Fibroblast of skin of abdomen (primary cell): Measurements from ENCODE around the gene CAMK2G.

Experiments used
- DNase-seq: peaks from one replicate; pipeline ENCODE4 v3.0.0-alpha.2; 2013

The CAMK2G gene

DNA sequence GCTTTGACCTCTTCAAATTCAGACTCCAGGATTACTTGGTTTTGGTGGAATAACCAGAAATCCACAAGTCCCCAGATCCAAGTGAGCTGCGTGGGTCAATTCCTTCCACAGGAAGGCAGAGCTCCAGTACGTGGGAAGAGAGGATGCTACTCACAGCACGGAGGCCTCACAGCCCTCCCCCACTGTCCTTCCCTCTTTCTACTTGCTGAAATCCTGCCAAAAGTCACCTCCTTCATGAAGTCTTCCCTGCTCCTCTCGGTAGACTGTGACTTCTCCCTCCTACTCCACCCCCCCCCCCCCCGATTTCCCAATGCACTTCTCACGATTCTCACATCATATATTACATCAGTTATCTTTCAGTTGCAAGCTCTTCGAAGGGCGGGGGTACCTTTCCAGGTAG is 12.3 kb downstream of the CAMK2G start:
- DNase-seq: no peak

GRCh38 chr10:73859784-73860491 is 14.4 kb downstream of the CAMK2G start:
- no peak for DNase-seq

GRCh38 chr10:73859428-73859783 is 14.9 kb downstream of the CAMK2G start:
- no peak for DNase-seq

- no peak for DNase-seq
Measured at GRCh38 chr10:73858750-73859427, 15.5 kb downstream of the CAMK2G start.

DNA sequence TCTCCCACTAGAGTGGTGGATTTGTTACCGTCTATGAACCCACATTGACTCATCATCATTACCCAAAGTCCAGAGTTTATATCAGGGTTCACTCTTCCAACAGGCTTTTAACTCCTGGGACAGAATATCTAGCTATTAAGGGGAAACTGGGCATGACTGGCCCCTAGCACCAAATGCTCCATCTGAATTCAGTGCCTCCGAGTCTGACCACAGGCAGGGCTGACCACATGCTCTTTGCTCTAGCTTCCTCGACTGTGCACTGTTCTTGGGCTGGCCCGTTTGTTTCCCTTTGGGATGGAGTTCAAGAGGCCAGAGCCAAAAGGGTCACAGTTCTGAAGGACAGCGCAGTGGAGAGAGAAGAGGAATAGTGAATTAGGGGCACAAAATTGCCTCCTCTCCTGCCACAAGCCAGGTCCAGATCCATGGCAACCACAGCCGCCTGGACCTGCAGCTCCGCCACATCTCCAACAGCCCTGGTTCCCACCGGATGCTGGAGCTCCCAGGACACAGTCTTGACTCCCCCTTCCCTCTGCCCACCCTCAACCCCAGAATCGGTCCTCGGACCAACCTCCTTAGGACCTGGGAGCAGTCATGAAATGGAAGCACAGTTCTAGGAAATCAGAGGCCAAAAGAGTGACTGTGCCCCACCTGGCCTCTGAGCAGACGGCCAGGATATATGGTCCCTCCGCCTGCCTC is 16.2 kb downstream of the CAMK2G start:
- no peak for DNase-seq

DNA sequence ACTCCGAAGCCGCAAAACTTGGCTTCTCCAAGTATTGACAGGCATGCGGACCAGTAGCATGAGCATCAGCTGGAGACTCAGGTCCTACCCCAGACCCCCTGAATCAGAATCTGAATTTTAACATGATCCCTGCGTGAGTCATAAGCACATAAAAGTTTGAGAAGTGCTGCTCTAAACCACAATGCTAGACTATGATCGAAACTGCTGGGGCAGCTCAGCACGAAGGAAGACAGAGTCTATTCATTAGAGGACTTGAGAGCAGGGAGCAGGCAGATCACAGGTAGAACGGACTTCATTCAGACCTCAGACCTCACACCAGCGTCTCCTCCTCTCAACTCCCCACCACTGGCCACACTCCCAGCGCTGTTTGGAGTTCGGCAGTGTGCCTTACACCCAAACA is 16.9 kb downstream of the CAMK2G start:
- peak; percentile 59 for DNase-seq

DNA sequence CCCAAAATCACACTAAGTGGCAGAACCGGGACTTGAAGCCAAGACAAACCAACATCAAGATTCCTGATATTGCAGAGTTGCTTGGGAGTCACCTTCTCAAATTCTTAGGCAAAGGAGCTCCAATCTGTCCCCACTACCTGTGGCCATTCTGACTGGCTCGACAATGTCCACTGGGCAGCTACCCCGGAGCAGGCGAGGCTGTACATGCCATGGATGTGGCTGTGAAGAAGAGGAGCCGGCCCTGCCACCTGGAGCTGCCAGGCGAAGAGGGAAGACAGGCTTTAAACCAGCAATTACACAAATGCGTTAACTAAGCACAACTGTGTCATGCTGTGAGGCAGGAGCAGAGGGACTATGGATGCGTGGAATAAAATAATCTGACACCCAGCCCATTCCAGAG is 18.1 kb downstream of the CAMK2G start:
- no peak for DNase-seq

DNA sequence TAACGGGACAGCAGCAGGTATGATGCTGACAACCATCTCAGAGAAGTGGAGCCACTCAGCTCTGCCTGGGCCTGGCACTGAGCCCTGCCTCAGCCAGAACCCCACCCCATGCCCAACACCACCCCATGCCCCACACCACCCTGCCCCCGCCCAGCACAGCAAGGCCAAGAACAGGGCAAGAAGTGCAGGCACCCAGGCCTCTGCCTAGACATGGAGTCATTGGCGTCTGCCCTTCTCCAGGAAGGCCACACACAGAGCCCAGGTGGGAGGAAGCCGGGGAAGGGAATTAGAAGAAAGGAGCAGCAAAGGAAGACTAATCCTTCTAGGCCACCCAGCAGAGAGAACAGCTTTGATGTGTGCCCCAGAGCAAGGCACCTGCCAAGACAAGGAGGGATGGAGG is 18.9 kb downstream of the CAMK2G start:
- no peak for DNase-seq

DNA sequence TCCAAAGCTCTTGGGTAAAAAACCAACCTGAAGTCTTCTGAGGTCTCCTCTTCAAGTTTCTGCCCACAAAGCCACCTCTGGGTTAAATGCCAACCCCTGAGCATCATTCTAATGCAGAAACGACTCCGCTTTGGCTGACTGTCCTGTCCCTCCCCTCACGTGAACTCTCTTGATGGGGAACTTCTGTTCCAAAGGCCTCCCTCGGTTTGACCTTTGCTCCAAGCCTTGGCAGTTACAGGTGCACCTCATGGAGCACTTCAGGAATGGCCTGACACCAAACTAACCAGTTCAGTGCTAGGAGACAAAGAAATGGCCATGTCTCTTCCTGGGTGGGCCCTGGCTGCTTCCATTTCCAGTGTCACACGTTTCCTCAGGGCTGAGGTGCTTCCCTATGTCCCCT is 20.0 kb downstream of the CAMK2G start:
- DNase-seq: no peak

DNA sequence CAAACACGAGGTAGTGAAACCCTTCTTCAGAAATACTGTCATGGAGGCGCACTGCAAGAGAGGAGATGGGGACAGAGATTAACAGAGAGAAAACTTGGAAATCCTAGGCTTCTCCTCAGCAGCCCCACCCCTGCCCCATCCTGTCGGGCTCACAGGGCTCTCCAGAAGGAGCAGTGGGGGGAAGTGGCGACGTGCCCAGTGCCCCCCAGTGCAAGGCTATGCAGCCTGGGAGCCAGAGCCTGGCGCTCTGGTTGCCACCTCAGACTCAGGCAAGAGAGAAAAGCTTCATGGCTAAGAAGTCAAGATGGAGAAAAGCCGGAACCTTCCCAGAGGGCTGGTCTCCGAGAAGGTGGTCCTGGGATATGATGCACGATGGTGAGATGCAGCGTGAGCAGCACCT is 21.2 kb downstream of the CAMK2G start:
- no peak for DNase-seq

DNA sequence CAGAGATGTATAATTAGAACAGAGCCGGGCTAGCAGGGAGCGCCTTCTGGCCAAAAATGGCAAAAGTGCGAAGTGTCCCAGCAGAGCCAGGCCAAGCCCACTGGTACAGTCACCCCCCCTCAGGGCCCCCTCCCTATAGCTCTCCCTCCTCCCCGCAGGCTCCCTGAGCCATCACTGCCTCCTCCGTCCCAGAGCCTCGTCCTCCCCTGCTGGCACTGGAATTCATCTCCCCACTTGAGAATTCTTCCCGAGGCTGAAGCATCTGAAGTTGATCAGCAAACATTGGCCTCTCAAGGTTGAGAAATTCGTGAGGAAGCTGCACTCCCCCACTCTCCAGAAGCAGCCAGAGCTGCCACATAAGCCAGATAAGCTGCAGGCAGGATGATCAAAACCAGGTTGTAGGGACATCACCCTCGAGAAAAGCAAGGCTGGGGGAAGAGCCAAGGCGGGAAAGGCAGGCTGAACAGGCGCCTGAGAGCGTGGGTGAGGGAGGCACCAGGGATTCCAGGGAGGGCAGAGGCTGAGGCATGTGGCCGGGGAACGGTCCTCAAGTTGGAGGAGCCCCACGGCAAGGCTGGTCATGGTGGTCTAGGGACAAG is 23.4 kb downstream of the CAMK2G start:
- peak; percentile 95 for DNase-seq

GRCh38 chr10:73850211-73850610 is 24.1 kb downstream of the CAMK2G start:
- no peak for DNase-seq

GRCh38 chr10:73848821-73849489 is 25.4 kb downstream of the CAMK2G start:
- DNase-seq: peak; percentile 77

GRCh38 chr10:73847031-73847430 is 27.3 kb downstream of the CAMK2G start:
- DNase-seq: no peak

DNA sequence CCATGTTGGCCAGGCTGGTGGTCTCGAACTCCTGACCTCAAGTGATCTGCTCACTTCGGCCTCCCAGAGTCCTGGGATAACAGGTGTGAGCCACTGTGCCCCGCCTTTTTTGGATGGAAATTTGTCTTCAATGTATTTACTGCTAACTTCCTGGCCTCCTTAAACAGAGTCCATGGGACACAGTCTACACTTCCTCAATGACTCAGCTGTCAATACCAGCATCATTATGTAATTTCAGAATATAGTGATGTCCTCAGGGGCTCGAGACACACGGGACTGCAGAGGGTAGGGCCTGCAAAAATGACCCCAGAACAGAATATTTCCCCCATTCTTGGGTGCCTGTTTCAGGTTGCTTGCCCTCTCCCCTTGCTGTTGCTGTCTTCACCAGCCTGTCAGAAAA is 31.1 kb downstream of the CAMK2G start:
- DNase-seq: no peak

DNA sequence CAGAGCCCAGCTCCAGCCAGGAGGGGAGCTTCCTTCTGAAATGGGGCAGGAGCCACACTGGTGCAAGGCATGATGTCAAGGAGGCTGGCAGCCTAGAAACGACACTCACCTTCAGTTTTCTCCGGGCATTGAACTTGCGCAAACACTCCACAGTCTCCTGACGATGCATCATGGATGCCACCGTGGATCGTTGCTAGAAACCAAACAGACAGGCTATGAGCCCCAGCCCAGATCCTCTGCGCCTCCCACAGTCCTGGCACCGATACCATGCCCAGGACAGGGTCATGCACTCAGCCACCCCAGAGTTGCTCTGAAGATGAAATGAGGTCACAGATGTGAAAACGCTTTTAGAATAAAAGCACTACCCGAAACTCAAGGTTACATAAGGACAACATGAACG is 32.0 kb downstream of the CAMK2G start:
- DNase-seq: no peak

DNA sequence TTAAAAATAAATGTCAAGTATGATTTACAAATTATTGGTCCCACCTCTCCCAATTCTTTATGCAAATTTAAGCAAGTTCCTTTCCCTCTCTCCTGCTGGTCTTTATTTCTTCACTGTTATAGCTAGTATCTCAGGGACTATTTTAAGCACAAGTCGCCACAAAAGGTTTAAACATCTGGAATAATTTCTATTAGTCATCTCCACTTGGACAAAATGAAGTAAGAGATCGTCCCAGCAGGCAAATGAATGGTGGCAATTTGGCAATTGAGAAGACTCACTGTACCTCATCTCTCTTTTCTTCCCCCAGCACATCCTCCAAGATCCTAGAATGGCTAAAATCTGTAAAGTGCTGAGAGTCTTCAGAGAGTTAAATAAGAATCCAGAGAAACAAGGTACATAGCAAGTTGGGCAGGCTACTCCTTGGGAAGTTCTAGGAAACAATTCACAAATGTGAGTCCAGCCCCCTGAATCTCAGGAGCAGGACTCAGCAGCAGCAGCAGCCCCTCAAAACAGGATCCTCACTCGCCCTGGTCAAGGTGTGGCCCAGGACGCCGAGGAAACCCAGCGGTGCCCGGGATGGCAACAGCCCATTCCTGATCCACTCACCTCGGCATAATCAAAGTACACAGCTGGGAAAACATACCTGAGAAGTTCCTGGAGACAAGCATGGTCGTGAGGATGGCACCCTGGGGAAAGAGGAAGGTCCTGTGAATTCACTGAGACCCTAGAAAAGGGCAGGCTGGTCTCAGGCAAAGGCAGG is 32.6 kb downstream of the CAMK2G start:
- peak; percentile 25 for DNase-seq

GRCh38 chr10:73841061-73841421 is 33.3 kb downstream of the CAMK2G start:
- DNase-seq: no peak

- DNase-seq: no peak
Measured at GRCh38 chr10:73840403-73841060, 33.8 kb downstream of the CAMK2G start.

DNA sequence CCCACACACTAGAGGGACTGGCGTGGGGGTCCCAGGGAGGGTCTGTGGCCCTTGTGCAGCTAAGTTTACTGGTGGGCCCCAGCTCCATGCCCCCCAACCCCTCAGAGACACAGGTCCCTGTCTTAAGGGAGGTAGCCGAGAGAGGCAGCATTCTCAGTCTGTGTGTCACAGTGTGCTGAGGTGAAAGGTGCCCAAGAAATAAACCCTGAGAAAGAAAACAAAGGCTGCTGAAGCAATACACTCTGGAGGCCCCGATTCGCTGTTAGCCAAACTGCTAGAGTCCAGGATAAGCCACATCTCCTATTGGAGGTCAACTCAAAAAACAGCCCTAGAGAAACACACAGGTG is 34.3 kb downstream of the CAMK2G start:
- DNase-seq: no peak

DNA sequence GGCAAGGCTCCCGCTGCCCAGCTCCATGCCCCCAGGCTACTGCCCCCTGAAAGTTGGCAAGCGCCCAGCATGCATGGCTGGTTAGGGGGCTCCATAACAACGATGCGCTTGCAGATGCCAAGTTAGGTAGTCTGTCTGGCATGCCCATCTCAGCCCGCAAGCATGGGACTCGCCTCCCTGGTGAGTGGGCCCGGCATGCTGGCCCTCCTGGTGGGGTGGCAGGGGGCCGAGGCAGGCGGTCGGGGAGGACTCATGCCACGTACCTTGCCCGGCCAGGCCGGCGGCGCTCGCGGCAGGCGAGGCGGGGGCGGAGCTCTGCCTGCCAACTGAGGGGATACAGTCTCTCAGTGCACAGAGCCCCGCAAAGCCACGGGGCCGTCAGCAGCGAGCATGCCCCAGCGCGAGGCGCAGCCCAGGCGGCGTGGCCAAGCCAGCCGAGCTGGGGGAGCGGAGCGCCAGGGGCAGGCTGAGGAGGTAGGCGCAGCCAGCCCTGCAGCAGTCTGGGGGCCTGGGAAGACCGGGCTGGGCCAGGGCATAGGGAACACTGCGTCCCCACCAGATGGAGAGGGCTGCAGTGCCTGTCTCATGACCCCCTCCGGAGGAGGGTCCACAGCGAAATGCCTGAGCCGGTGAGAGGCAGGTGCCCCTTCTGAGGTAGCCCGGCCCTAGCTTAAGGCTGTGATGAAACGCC is 34.9 kb downstream of the CAMK2G start:
- DNase-seq: no peak
